GM12878 (cell line): ENCODE data around the gene TNRC6B. TPM values are rescaled to one million over a fixed set of nuclear protein-coding genes. Genes with fewer than 3 reads are reported as not detected.

Source experiments
- ATAC-seq: fragments of 200-7000 bp; cut with Tn5 transposase; 3 replicates; pipeline ENCODE4 v1.9.1; 2020; ENCODE audit warnings: mild to moderate bottlenecking, moderate library complexity
- BruUV-seq: library from RNA; stranded (reverse); fragments of 400-500 nt; replicated peaks from 2 replicates; lab custom pipeline; 2021; lab: Mats Ljungman, UMichigan
- CTCF ChIA-PET: fragments of 300-600 bp; sonication (Branson Sonifier 250); formaldehyde crosslinking; extraction: SDS; loops from one replicate; lab custom pipeline; 2021; ENCODE audit warnings: inconsistent platforms; lab: Yijun Ruan, JAX
- POLR2A ChIA-PET: fragments of 350-600 bp; formaldehyde crosslinking; extraction: SDS; loops from one replicate; lab custom pipeline; 2021; ENCODE audit warnings: inconsistent platforms; lab: Charles Lee
- RAD21 ChIA-PET: fragments of 300-600 bp; sonication (Branson Sonifier 250); formaldehyde crosslinking; loops from one replicate; lab custom pipeline; 2023; ENCODE audit warnings: antibody characterized with exemption; ENCODE audit not compliant: unreplicated experiment; lab: Charles Lee
- SMC1A ChIA-PET: fragments of 300-600 bp; sonication (Branson Sonifier 250); formaldehyde crosslinking; loops from one replicate; lab custom pipeline; 2023; ENCODE audit not compliant: unreplicated experiment, uncharacterized antibody; lab: Charles Lee
- DNase-seq: peaks from one replicate; pipeline ENCODE4 v3.0.0-alpha.2; 2011; ENCODE audit warnings: low read depth, low spot score
- FAIRE-seq: peaks from 3 replicates; lab custom pipeline; 2011; peaks lifted over from hg19 to GRCh38; lab: Jason Lieb, UNC
- H2AFZ ChIP-seq: 2 replicates; pipeline ENCODE4 v1.6.0; 2011; ENCODE audit warnings: low read depth, low read length, control low read depth; ENCODE audit not compliant: control insufficient read depth
- H3K27ac ChIP-seq: 2 replicates; pipeline ENCODE4 v1.5.1; 2011; ENCODE audit warnings: control low read depth; ENCODE audit not compliant: control insufficient read depth, insufficient read depth
- H3K27me3 ChIP-seq, 2 experiments: replicated peaks in 1 of 2; 2 replicates each; pipeline versions ENCODE4 v1.6.0 to v1.6.1; 2011; ENCODE audit warnings: low read length in 1 of 2; ENCODE audit not compliant: control insufficient read depth in 2 of 2, insufficient read depth in 2 of 2
- H3K36me3 ChIP-seq, 2 experiments: 2 replicates each; pipeline ENCODE4 v1.5.1; 2011; ENCODE audit warnings: low read length in 1 of 2; ENCODE audit not compliant: control insufficient read depth in 2 of 2, insufficient read depth in 2 of 2
- H3K4me1 ChIP-seq: 2 replicates; pipeline ENCODE4 v1.6.1; 2011; ENCODE audit warnings: mild to moderate bottlenecking, low read length, moderate library complexity, mixed read lengths; ENCODE audit not compliant: control insufficient read depth, insufficient read depth
- H3K4me2 ChIP-seq: 2 replicates; pipeline ENCODE4 v1.6.0; 2011; ENCODE audit warnings: control low read depth; ENCODE audit not compliant: control insufficient read depth, insufficient read depth
- H3K4me3 ChIP-seq: fragments of 200-600 bp; sonication (generic); 2 replicates; pipeline ENCODE4 v1.5.1; 2016
- H3K79me2 ChIP-seq: 2 replicates; pipeline ENCODE4 v1.6.0; 2011; ENCODE audit warnings: low read length; ENCODE audit not compliant: control insufficient read depth, insufficient read depth
- H3K9ac ChIP-seq: 2 replicates; pipeline ENCODE4 v1.8.0; 2011; ENCODE audit warnings: low read length, control low read depth, mixed read lengths; ENCODE audit not compliant: control insufficient read depth, insufficient read depth
- H3K9me3 ChIP-seq: replicated peaks from 3 replicates; pipeline ENCODE4 v1.5.1; 2011; ENCODE audit warnings: mild to moderate bottlenecking, low read length; ENCODE audit not compliant: control insufficient read depth, insufficient read depth
- H4K20me1 ChIP-seq: 2 replicates; pipeline ENCODE4 v1.6.0; 2011; ENCODE audit not compliant: control insufficient read depth, insufficient read depth
- CBFB ChIP-seq: IDR thresholded peaks from 2 replicates; pipeline ENCODE4 v1.6.1; 2016; ENCODE audit warnings: antibody characterized with exemption, low read depth
- NFYA ChIP-seq: IDR thresholded peaks from 2 replicates; pipeline ENCODE4 v1.6.1; 2011; ENCODE audit warnings: low read depth, mild to moderate bottlenecking, low read length, improper control_type of control experiment, borderline replicate concordance
- PAX8 ChIP-seq: fragments of 450-650 bp; IDR thresholded peaks from 2 replicates; pipeline ENCODE4 v1.6.1; 2017; ENCODE audit warnings: mild to moderate bottlenecking, moderate library complexity
- PML ChIP-seq: IDR thresholded peaks from 2 replicates; pipeline ENCODE4 v1.6.1; 2012; ENCODE audit warnings: low read length, inconsistent platforms
- REST ChIP-seq: IDR thresholded peaks from 2 replicates; pipeline ENCODE4 v1.6.1; 2012; ENCODE audit warnings: mild to moderate bottlenecking, low read depth, low read length
- TCF7 ChIP-seq: IDR thresholded peaks from 2 replicates; pipeline ENCODE4 v1.6.1; 2014; ENCODE audit warnings: antibody characterized with exemption, borderline replicate concordance
- ZBTB40 ChIP-seq: fragments of 450-650 bp; IDR thresholded peaks from 2 replicates; pipeline ENCODE4 v1.6.1; 2016; ENCODE audit warnings: mild to moderate bottlenecking, moderate library complexity, borderline replicate concordance
- ZNF207 ChIP-seq: fragments of 450-650 bp; IDR thresholded peaks from 2 replicates; pipeline ENCODE4 v1.6.1; 2014; ENCODE audit warnings: antibody characterized with exemption, mild to moderate bottlenecking, borderline replicate concordance
- ZNF24 ChIP-seq: fragments of 450-650 bp; IDR thresholded peaks from 2 replicates; pipeline ENCODE4 v1.6.1; 2017; ENCODE audit warnings: antibody characterized with exemption, mild to moderate bottlenecking
- WGBS: methylation state at CpG from one replicate; pipeline ENCODE4 v1.1.6; 2016; ENCODE audit warnings: low lambda C conversion rate; ENCODE audit not compliant: insufficient replicate concordance, insufficient coverage; ENCODE audit errors: missing lambda C conversion rate; 5-methylcytosine and 5-hydroxymethylcytosine counted together
- in situ Hi-C: fragments of 300-500 bp; cut with MboI; formaldehyde crosslinking; loops from 9 replicates; pipeline ENCODE4 v1.14.3; 2018; ENCODE audit warnings: mixed read lengths
- intact Hi-C: fragments of 100-400 bp; cut with micrococcal nuclease; formaldehyde crosslinking; loops from one replicate; pipeline ENCODE4 v1.14.2; 2022; ENCODE audit not compliant: unreplicated experiment
- polyA plus RNA-seq, 11 experiments: library from polyadenylated mRNA; depleted of rRNA in 4 of 11; unstranded in 6 of 11; stranded (reverse) in 5 of 11; fragments of >200 nt; fragmentation: Nextera tagmentation in 4 of 11; fragmentation: Illumina TruSeq in 1 of 11; extraction: Ambion mirVana in 4 of 11; extraction: Trizol in 1 of 11; gene quantifications; 1 replicate in 1 of 11; 2 replicates in 10 of 11; pipeline versions ENCODE4 v1.2.1 to v1.2.3, GENCODE V29; 2011 to 2016; ENCODE audit warnings: inconsistent platforms in 2 of 11, missing spikeins in 2 of 11, low read depth in 1 of 11
- total RNA-seq, 4 experiments: library from RNA; depleted of rRNA in 3 of 4; stranded (reverse); fragments of >200 nt in 3 of 4; fragmentation: Illumina TruSeq in 1 of 4; extraction: Trizol in 1 of 4; gene quantifications; 2 replicates each; pipeline versions ENCODE4 v1.2.1 to v1.2.3, GENCODE V29; 2013 to 2021
- TF ChIP-seq, protein P1 (sequence below): IDR thresholded peaks from 2 replicates; pipeline ENCODE4 v1.6.1; 2012; ENCODE audit warnings: low read depth, low read length, improper control_type of control experiment

TNRC6B gene
- total and polyA plus RNA-seq, 10 of the 15 experiments (the other 5 are each of a cell fraction or from before 2014, with no cell fraction given) = 3.6 to 32.8 (median 16.4) TPM

DNA sequence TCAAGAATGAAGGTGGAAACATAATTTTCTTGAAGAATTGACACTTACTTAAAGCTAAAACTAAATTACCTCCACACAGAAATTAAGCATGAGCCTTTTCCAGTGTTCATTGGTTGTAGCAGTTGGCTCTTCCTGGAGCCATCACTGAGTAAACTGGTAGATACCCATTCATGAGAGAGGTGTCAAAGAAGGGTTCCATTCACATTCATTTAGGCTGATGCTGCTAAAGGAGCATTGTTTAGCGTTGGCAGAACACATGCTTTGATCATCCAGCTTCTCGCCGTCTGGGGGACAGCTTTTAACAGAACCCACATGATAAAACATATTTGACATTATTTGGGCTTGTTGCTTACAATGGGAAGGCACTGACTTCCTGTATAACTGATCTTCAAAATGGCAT, 71.6 kb downstream of the TNRC6B start:
- ChIA-PET CTCF (no interaction called here), SMC1A (interaction anchor here (1.1 to 1.5 kb wide), 4 partner anchors 23 to 72 kb away, joined by 3 to 6 read pairs (median 4); partner anchors contain the start of gene TNRC6B), RAD21 (no interaction called here), POLR2A (interaction anchor here (1.6 kb wide), 1 partner anchor 9 kb away, joined by 3 read pairs; no protein-coding TSS in a partner anchor)
- H3K9me3 ChIP-seq = no peaks in the 10 kb centered on the region
- H3K4me3 ChIP-seq = no peak overlapping the region
- H3K79me2 ChIP-seq = peaks cover 7% of the 10 kb centered on the region
- no peak overlapping the region for H3K27ac ChIP-seq
- peaks cover 5 to 8% of the 10 kb centered on the region in 2 experiments for H3K36me3 ChIP-seq
- no peak for FAIRE-seq
- WGBS = 99% methylated on average over 3 of the region's 3 CpGs
- H3K27me3 ChIP-seq = no peaks in the 10 kb centered on the region
- no peaks in the 10 kb centered on the region for H4K20me1 ChIP-seq
- no peak for DNase-seq
- no peak overlapping the region for H3K4me2 ChIP-seq
- H3K4me1 ChIP-seq = 0 out of 2 replicates have a peak, but pooled peaks cover 4% of the 10 kb centered on the region
- TF ChIP-seq REST = no peak
- no peak for TF ChIP-seq ZNF207
- TF ChIP-seq ZBTB40 = no peak
- no peak for TF ChIP-seq PAX8
- no peak for TF ChIP-seq PML
- no peak for TF ChIP-seq TCF7
- TF ChIP-seq NFYA = no peak
- no peak for TF ChIP-seq ZNF24
- TF ChIP-seq, protein P1, sequence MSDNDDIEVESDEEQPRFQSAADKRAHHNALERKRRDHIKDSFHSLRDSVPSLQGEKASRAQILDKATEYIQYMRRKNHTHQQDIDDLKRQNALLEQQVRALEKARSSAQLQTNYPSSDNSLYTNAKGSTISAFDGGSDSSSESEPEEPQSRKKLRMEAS = no peak
- no peak for TF ChIP-seq CBFB
- in situ Hi-C loops (no loop called here), intact Hi-C loops (no loop called here)
- H2AFZ ChIP-seq = no peak overlapping the region
- ATAC-seq = no peak
- no peak overlapping the region for H3K9ac ChIP-seq
- no TSS peak for BruUV-seq
